HFFc6 (cell line): ENCODE measurements around the gene RAPGEF4. TPM values are rescaled to one million over a fixed set of nuclear protein-coding genes. Genes with fewer than 3 reads are reported as not detected.

Experiments
- DNase-seq: peaks from one replicate; pipeline ENCODE4 v3.0.0-alpha.2; 2018
- H3K27ac Mint-ChIP-seq: 2 replicates; pipeline ENCODE4 v1.8.0; 2020; ENCODE audit warnings: mild to moderate bottlenecking, mixed read lengths
- H3K27me3 Mint-ChIP-seq: 2 replicates; pipeline ENCODE4 v1.8.0; 2021; ENCODE audit warnings: mild to moderate bottlenecking, moderate library complexity, mixed read lengths; ENCODE audit not compliant: insufficient read depth
- H3K36me3 Mint-ChIP-seq: 2 replicates; pipeline ENCODE4 v1.8.0; 2021; ENCODE audit warnings: low read depth, mixed read lengths
- H3K4me1 Mint-ChIP-seq: 2 replicates; pipeline ENCODE4 v1.8.0; 2020; ENCODE audit warnings: low read depth, mixed read lengths
- H3K4me3 Mint-ChIP-seq: 2 replicates; pipeline ENCODE4 v1.8.0; 2020; ENCODE audit warnings: mild to moderate bottlenecking, moderate library complexity, mixed read lengths
- H3K9me3 Mint-ChIP-seq: 2 replicates; pipeline ENCODE4 v1.8.0; 2020; ENCODE audit warnings: mild to moderate bottlenecking, mixed read lengths
- total RNA-seq, 6 experiments: library from RNA; stranded (reverse); fragmentation: NEBNext Ultra II Directional; extraction: Animal tissue kit (Norgen Biotek cat#: 25700); gene quantifications; 2 replicates in 1 of 6; 3 replicates in 5 of 6; pipeline ENCODE4 v1.2.3, GENCODE V29; 2021
- TF ChIP-seq, protein P1 (sequence below): fragments of 200-600 bp; sonication (generic); IDR thresholded peaks from 2 replicates; pipeline ENCODE4 v1.5.0; 2021; ENCODE audit warnings: antibody characterized with exemption, mild to moderate bottlenecking

RAPGEF4 gene
- total RNA-seq, 6 experiments from 2014 or later, result 0.14 to 0.37 (median 0.18) TPM

GRCh38 chr2:172847188-172847587, 111.5 kb downstream of the RAPGEF4 start:
- Mint-ChIP-seq H3K36me3 (peaks cover 9% of the 10 kb centered on the region), H3K4me1 (peaks cover 11% of the 10 kb centered on the region; the same call in 1 of the 2 replicates), H3K27me3 (no peaks in the 10 kb centered on the region; the same call in none of the 2 replicates), H3K9me3 (peaks cover 9% of the 10 kb centered on the region; the same call in 1 of the 2 replicates), H3K4me3 (no peak overlapping the region), H3K27ac (no peak overlapping the region)
- no peak for DNase-seq
- TF ChIP-seq, protein P1, sequence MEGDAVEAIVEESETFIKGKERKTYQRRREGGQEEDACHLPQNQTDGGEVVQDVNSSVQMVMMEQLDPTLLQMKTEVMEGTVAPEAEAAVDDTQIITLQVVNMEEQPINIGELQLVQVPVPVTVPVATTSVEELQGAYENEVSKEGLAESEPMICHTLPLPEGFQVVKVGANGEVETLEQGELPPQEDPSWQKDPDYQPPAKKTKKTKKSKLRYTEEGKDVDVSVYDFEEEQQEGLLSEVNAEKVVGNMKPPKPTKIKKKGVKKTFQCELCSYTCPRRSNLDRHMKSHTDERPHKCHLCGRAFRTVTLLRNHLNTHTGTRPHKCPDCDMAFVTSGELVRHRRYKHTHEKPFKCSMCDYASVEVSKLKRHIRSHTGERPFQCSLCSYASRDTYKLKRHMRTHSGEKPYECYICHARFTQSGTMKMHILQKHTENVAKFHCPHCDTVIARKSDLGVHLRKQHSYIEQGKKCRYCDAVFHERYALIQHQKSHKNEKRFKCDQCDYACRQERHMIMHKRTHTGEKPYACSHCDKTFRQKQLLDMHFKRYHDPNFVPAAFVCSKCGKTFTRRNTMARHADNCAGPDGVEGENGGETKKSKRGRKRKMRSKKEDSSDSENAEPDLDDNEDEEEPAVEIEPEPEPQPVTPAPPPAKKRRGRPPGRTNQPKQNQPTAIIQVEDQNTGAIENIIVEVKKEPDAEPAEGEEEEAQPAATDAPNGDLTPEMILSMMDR, result no peak

DNA sequence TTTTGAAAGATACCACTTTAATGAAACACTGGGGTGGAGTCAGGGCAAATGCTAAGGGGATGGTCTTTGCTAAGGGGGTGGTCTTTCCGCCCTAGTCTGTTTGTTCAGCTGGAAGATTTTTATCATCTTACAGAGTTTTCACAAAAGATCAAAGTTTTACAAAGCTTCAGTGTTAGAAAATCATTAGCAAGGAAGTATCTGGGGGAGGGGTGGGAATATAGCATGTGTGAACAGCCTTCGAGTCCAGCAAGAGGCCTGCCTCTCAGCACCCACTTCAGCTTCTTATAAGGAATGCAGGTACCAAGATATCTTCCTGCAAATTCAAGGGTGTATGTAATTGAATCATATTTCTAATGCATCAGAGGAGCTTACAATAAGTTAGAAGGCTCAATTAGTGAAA, 112.9 kb downstream of the RAPGEF4 start:
- peaks cover 9% of the 10 kb centered on the region; the same call in 1 of the 2 replicates for H3K9me3 Mint-ChIP-seq
- TF ChIP-seq, protein P1, result no peak
- H3K36me3 Mint-ChIP-seq, result peaks cover 9% of the 10 kb centered on the region
- no peak overlapping the region for H3K4me3 Mint-ChIP-seq
- H3K27me3 Mint-ChIP-seq, result no peaks in the 10 kb centered on the region; the same call in none of the 2 replicates
- peaks cover 11% of the 10 kb centered on the region; the same call in 1 of the 2 replicates for H3K4me1 Mint-ChIP-seq
- DNase-seq, result no peak
- no peak overlapping the region for H3K27ac Mint-ChIP-seq

GRCh38 chr2:172849519-172850217, 114.0 kb downstream of the RAPGEF4 start:
- peaks cover 6% of the 10 kb centered on the region; the same call in 1 of the 2 replicates for H3K4me1 Mint-ChIP-seq
- TF ChIP-seq, protein P1, result no peak
- H3K9me3 Mint-ChIP-seq, result peaks cover 9% of the 10 kb centered on the region; the same call in 1 of the 2 replicates
- peaks cover 9% of the 10 kb centered on the region for H3K36me3 Mint-ChIP-seq
- peaks cover 2% of the 10 kb centered on the region for H3K27me3 Mint-ChIP-seq
- no peak overlapping the region for H3K4me3 Mint-ChIP-seq
- H3K27ac Mint-ChIP-seq, result no peak overlapping the region
- DNase-seq, result no peak

DNA sequence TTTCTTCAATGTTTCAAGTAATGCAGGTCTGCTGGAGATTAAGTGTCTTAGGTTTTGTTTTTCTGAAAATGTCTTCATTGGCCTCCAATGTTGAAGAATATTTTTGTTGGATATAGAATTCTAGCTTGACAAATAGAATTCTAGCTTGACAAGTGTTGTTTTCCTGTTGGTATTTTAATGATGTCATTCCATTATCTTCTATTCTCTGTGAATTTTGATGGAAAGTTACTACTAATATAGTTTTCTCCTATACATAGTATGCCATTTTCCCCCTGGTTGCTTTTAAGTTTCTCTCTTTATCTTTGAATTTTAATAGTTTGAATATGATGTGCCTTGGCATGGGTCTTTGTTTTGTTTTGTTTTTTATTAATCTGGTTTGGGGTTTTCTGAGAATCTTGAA, 119.9 kb downstream of the RAPGEF4 start:
- no peak for DNase-seq
- TF ChIP-seq, protein P1, result no peak
- Mint-ChIP-seq H3K9me3 (peaks cover 9% of the 10 kb centered on the region; the same call in 1 of the 2 replicates), H3K27me3 (peaks cover 2% of the 10 kb centered on the region), H3K4me3 (no peak overlapping the region), H3K4me1 (peaks cover 22% of the 10 kb centered on the region), H3K36me3 (peaks cover 9% of the 10 kb centered on the region), H3K27ac (no peak overlapping the region)

- H3K27me3 Mint-ChIP-seq, result peaks cover 2% of the 10 kb centered on the region; the same call in 1 of the 2 replicates
- peaks cover 32% of the 10 kb centered on the region for H3K4me1 Mint-ChIP-seq
- no peak overlapping the region for H3K27ac Mint-ChIP-seq
- H3K9me3 Mint-ChIP-seq, result peaks cover 2% of the 10 kb centered on the region; the same call in 1 of the 2 replicates
- TF ChIP-seq, protein P1, result no peak
- no peak for DNase-seq
- H3K36me3 Mint-ChIP-seq, result no peaks in the 10 kb centered on the region; the same call in none of the 2 replicates
- H3K4me3 Mint-ChIP-seq, result no peak overlapping the region
Measured at GRCh38 chr2:172856606-172857005, 121.0 kb downstream of the RAPGEF4 start.
